H9 (cell line): ENCODE results near the gene BYSL. TPM values are rescaled to one million over a fixed set of nuclear protein-coding genes. Genes with fewer than 3 reads are reported as not detected.

ENCODE experiments used
- DNase-seq: peaks from one replicate; pipeline ENCODE4 v3.0.0-alpha.2; 2017
- H2AFZ ChIP-seq: one replicate; pipeline ENCODE4 v1.6.1; 2013; ENCODE audit warnings: mild to moderate bottlenecking, low read length, control low read depth, moderate library complexity
- H2AK5ac ChIP-seq: 2 replicates; pipeline ENCODE4 v1.6.1; 2013; ENCODE audit warnings: low read length, control low read depth, mixed read lengths; ENCODE audit not compliant: insufficient read length
- H2BK120ac ChIP-seq: one replicate; pipeline ENCODE4 v1.6.1; 2013; ENCODE audit warnings: low read depth, mild to moderate bottlenecking, low read length, control low read depth, inconsistent platforms; ENCODE audit not compliant: poor library complexity, severe bottlenecking
- H2BK12ac ChIP-seq: 2 replicates; pipeline ENCODE4 v1.6.1; 2013; ENCODE audit warnings: low read length, control low read depth, mixed read lengths, low read depth; ENCODE audit not compliant: insufficient read length
- H2BK15ac ChIP-seq: 2 replicates; pipeline ENCODE4 v1.6.1; 2013; ENCODE audit warnings: low read depth, low read length, control low read depth
- H2BK20ac ChIP-seq: one replicate; pipeline ENCODE4 v1.6.1; 2013; ENCODE audit warnings: low read depth, mild to moderate bottlenecking, low read length, control low read depth, inconsistent platforms; ENCODE audit not compliant: poor library complexity, severe bottlenecking
- H2BK5ac ChIP-seq: 2 replicates; pipeline ENCODE4 v1.6.1; 2013; ENCODE audit warnings: low read length, control low read depth, mixed read lengths; ENCODE audit not compliant: insufficient read length
- H3K14ac ChIP-seq: 2 replicates; pipeline ENCODE4 v1.6.1; 2013; ENCODE audit warnings: low read length, control low read depth; ENCODE audit not compliant: insufficient read depth
- H3K18ac ChIP-seq: 2 replicates; pipeline ENCODE4 v1.6.1; 2013; ENCODE audit warnings: low read depth, mild to moderate bottlenecking, mixed read lengths, low read length, control low read depth; ENCODE audit not compliant: insufficient read length
- H3K23ac ChIP-seq: 2 replicates; pipeline ENCODE4 v1.6.1; 2013; ENCODE audit warnings: low read length, control low read depth, mixed read lengths, low read depth; ENCODE audit not compliant: insufficient read length
- H3K23me2 ChIP-seq: 2 replicates; pipeline ENCODE4 v1.6.1; 2013; ENCODE audit warnings: low read depth, mild to moderate bottlenecking, mixed read lengths, low read length, control low read depth; ENCODE audit not compliant: insufficient read length, poor library complexity, severe bottlenecking
- H3K27ac ChIP-seq: 2 replicates; pipeline ENCODE4 v1.5.1; 2013; ENCODE audit warnings: low read length, control low read depth, mixed read lengths, low read depth; ENCODE audit not compliant: insufficient read length
- H3K27me3 ChIP-seq: 2 replicates; pipeline ENCODE4 v1.6.1; 2013; ENCODE audit warnings: low read length, control low read depth, inconsistent platforms; ENCODE audit not compliant: insufficient read depth
- H3K4ac ChIP-seq: 2 replicates; pipeline ENCODE4 v1.6.1; 2013; ENCODE audit warnings: low read depth, mild to moderate bottlenecking, control low read depth, inconsistent platforms, low read length, moderate library complexity
- H3K4me1 ChIP-seq: 2 replicates; pipeline ENCODE4 v1.6.1; 2013; ENCODE audit warnings: low read length, control low read depth, inconsistent platforms; ENCODE audit not compliant: insufficient read depth
- H3K4me2 ChIP-seq: 2 replicates; pipeline ENCODE4 v1.6.1; 2013; ENCODE audit warnings: low read length, control low read depth, mixed read lengths; ENCODE audit not compliant: insufficient read length, insufficient read depth
- H3K56ac ChIP-seq: 2 replicates; pipeline ENCODE4 v1.6.1; 2013; ENCODE audit warnings: low read depth, mild to moderate bottlenecking, mixed read lengths, low read length, control low read depth; ENCODE audit not compliant: insufficient read length
- H3K79me1 ChIP-seq: 2 replicates; pipeline ENCODE4 v1.6.1; 2013; ENCODE audit warnings: low read depth, mild to moderate bottlenecking, moderate library complexity, low read length, control low read depth, inconsistent platforms; ENCODE audit not compliant: insufficient read depth, poor library complexity, severe bottlenecking
- H3K79me2 ChIP-seq: 2 replicates; pipeline ENCODE4 v1.6.1; 2013; ENCODE audit warnings: low read length, control low read depth, inconsistent platforms; ENCODE audit not compliant: insufficient read depth
- H3K9ac ChIP-seq: 2 replicates; pipeline ENCODE4 v1.6.1; 2013; ENCODE audit warnings: low read length, control low read depth, mixed read lengths; ENCODE audit not compliant: insufficient read length; ENCODE audit errors: extremely low read depth
- H3K9me3 ChIP-seq: one replicate; pipeline ENCODE4 v1.6.1; 2013; ENCODE audit warnings: low read depth, low read length, inconsistent platforms; ENCODE audit not compliant: control insufficient read depth
- H3T11ph ChIP-seq: one replicate; pipeline ENCODE4 v1.6.1; 2013; ENCODE audit warnings: mild to moderate bottlenecking, low read length, control low read depth, inconsistent platforms
- H4K20me1 ChIP-seq: one replicate; pipeline ENCODE4 v1.6.1; 2013; ENCODE audit not compliant: control insufficient read depth, insufficient read length, insufficient read depth
- H4K5ac ChIP-seq: 2 replicates; pipeline ENCODE4 v1.6.1; 2013; ENCODE audit warnings: low read depth, mild to moderate bottlenecking, mixed read lengths, low read length, control low read depth; ENCODE audit not compliant: insufficient read length
- H4K8ac ChIP-seq: replicated peaks from 2 replicates; pipeline ENCODE4 v1.6.1; 2013; ENCODE audit warnings: low read length, control low read depth, mixed read lengths, low read depth; ENCODE audit not compliant: insufficient read length
- H4K91ac ChIP-seq: 2 replicates; pipeline ENCODE4 v1.6.1; 2013; ENCODE audit warnings: low read depth, mild to moderate bottlenecking, moderate library complexity, mixed read lengths, low read length, control low read depth; ENCODE audit not compliant: insufficient read length
- H3K27ac Mint-ChIP-seq, 3 experiments: 2 replicates in 2 of 3; 3 replicates in 1 of 3; pipeline ENCODE4 v1.8.0; 2020 to 2021; ENCODE audit warnings: mixed read lengths in 3 of 3, mild to moderate bottlenecking in 1 of 3, moderate library complexity in 1 of 3
- H3K27me3 Mint-ChIP-seq: 2 replicates; pipeline ENCODE4 v1.8.0; 2021; ENCODE audit warnings: low read depth, mild to moderate bottlenecking, moderate library complexity, mixed read lengths
- H3K36me3 Mint-ChIP-seq, 3 experiments: 2 replicates in 2 of 3; 3 replicates in 1 of 3; pipeline ENCODE4 v1.8.0; 2020 to 2021; ENCODE audit warnings: low read depth in 3 of 3, mixed read lengths in 3 of 3; ENCODE audit not compliant: insufficient read depth in 1 of 3
- H3K4me1 Mint-ChIP-seq, 2 experiments: 2 replicates each; pipeline ENCODE4 v1.8.0; 2020; ENCODE audit warnings: mixed read lengths in 2 of 2
- H3K4me3 Mint-ChIP-seq, 2 experiments: 2 replicates in 1 of 2; 3 replicates in 1 of 2; pipeline ENCODE4 v1.8.0; 2020 to 2021; ENCODE audit warnings: mild to moderate bottlenecking in 2 of 2, mixed read lengths in 2 of 2, moderate library complexity in 1 of 2
- H3K9me3 Mint-ChIP-seq, 2 experiments: 2 replicates in 1 of 2; 3 replicates in 1 of 2; pipeline ENCODE4 v1.8.0; 2020; ENCODE audit warnings: mild to moderate bottlenecking in 2 of 2, mixed read lengths in 2 of 2, moderate library complexity in 1 of 2
- CTCF ChIP-seq: fragments of 200-600 bp; sonication (generic); conservative IDR thresholded peaks from 3 replicates; pipeline ENCODE4 v1.8.0; 2021; ENCODE audit warnings: antibody characterized with exemption, mild to moderate bottlenecking
- WGBS: extraction: QIAGEN DNeasy Blood & Tissue Kit; methylation state at CpG from one replicate; pipeline ENCODE4 v1.1.7; 2013; ENCODE audit warnings: missing lambda C conversion rate, low lambda C conversion rate, mixed read lengths; ENCODE audit not compliant: insufficient read length; ENCODE audit errors: extremely low coverage; 5-methylcytosine and 5-hydroxymethylcytosine counted together
- total RNA-seq: library from RNA; stranded (reverse); gene quantifications from 2 replicates; pipeline ENCODE4 v1.2.1, GENCODE V29; 2021

Gene BYSL
- total RNA-seq, 1 experiment from 2014 or later = 71.1 TPM

GRCh38 chr6:41967312-41968287, 46.3 kb downstream of the BYSL start:
- H3T11ph ChIP-seq = peak overlapping the region; percentile 96
- no peak overlapping the region for H3K9ac ChIP-seq
- peak overlapping the region; percentile 45 to 81 (median 63) for H3K27ac Mint-ChIP-seq

More at GRCh38 chr6:41967312-41968287, 46.3 kb downstream of the BYSL start:
- no peak overlapping the region for H2BK20ac ChIP-seq
- no peak overlapping the region for H3K4ac ChIP-seq
- no peak overlapping the region for H3K18ac ChIP-seq
- TF ChIP-seq CTCF = no peak
- H3K4me3 Mint-ChIP-seq = no peak overlapping the region
- peaks cover 1% of the 10 kb centered on the region; the same call in 1 of the 2 replicates for H3K27me3 Mint-ChIP-seq
- H4K5ac ChIP-seq = no peak overlapping the region
- peak overlapping the region; percentile 15 for H2AFZ ChIP-seq
- no peak overlapping the region for H2BK5ac ChIP-seq
- no peak overlapping the region for H3K56ac ChIP-seq
- H3K4me1 Mint-ChIP-seq = peaks cover 46 to 47% of the 10 kb centered on the region in 2 experiments
- no peaks in the 10 kb centered on the region for H3K9me3 ChIP-seq
- no peak overlapping the region for H3K23ac ChIP-seq
- H2BK120ac ChIP-seq = peak overlapping the region; percentile 72
- WGBS = no CpG with 5 or more reads among the region's 7 CpGs
- no peak overlapping the region for H2AK5ac ChIP-seq
- H3K4me2 ChIP-seq = peak overlapping the region; percentile 19
- H3K9me3 Mint-ChIP-seq = no peaks in the 10 kb centered on the region
- no peak overlapping the region for H3K14ac ChIP-seq
- peaks cover 17% of the 10 kb centered on the region; the same call in 1 of the 2 replicates for H3K4me1 ChIP-seq
- no peaks in the 10 kb centered on the region for H4K20me1 ChIP-seq
- no peaks in the 10 kb centered on the region; a peak in 1 of 7 replicates for H3K36me3 Mint-ChIP-seq
- H3K23me2 ChIP-seq = peaks cover 3% of the 10 kb centered on the region
- no peaks in the 10 kb centered on the region for H3K79me2 ChIP-seq
- no peak overlapping the region for H4K91ac ChIP-seq
- DNase-seq = no peak
- no peak overlapping the region for H4K8ac ChIP-seq
- no peak overlapping the region for H2BK15ac ChIP-seq
- peak overlapping the region; percentile 47 for H3K27ac ChIP-seq
- H3K79me1 ChIP-seq = no peaks in the 10 kb centered on the region
- H2BK12ac ChIP-seq = peak overlapping the region; percentile 67
- no peaks in the 10 kb centered on the region for H3K27me3 ChIP-seq
